HCT116 (cell line): ENCODE measurements around the gene FCER1G.

Experiments
- CEBPB ChIP-seq: IDR thresholded peaks from 2 replicates; pipeline ENCODE4 v1.6.1; 2012; ENCODE audit warnings: low read depth
- EGR1 ChIP-seq: IDR thresholded peaks from 2 replicates; pipeline ENCODE4 v1.6.1; 2012; ENCODE audit warnings: low read depth
- EZH2 ChIP-seq: fragments of 200-600 bp; sonication (generic); IDR thresholded peaks from 2 replicates; pipeline ENCODE4 v1.6.1; 2017; ENCODE audit warnings: antibody characterized with exemption, mixed run types
- EZH2phosphoT487 ChIP-seq: fragments of 200-600 bp; IDR thresholded peaks from 2 replicates; pipeline ENCODE4 v1.6.1; 2018; ENCODE audit warnings: antibody characterized with exemption, borderline replicate concordance
- POLR2A ChIP-seq: IDR thresholded peaks from 2 replicates; pipeline ENCODE4 v1.7.0; 2011; ENCODE audit warnings: borderline replicate concordance; ENCODE audit not compliant: insufficient read depth, insufficient read length; ENCODE audit errors: extremely low read depth
- RAD21 ChIP-seq: IDR thresholded peaks from 2 replicates; pipeline ENCODE4 v1.6.1; 2012; ENCODE audit warnings: low read depth, mild to moderate bottlenecking
- SP1 ChIP-seq: IDR thresholded peaks from 2 replicates; pipeline ENCODE4 v1.6.1; 2012; ENCODE audit warnings: low read depth
- ZNF274 ChIP-seq: fragments of 200-500 bp; sonication (Bioruptor generic); IDR thresholded peaks from 2 replicates; pipeline ENCODE4 v1.6.1; 2014; ENCODE audit warnings: mild to moderate bottlenecking, low read depth, low read length, inconsistent platforms
- TF ChIP-seq, protein P1 (sequence below), 3 experiments: fragments of 200-600 bp in 1 of 3; sonication (generic) in 1 of 3; IDR thresholded peaks in 2 of 3; conservative IDR thresholded peaks in 1 of 3; 2 replicates each; pipeline ENCODE4 v1.5.1; 2012 to 2017; ENCODE audit warnings: low read depth in 2 of 3, low read length in 2 of 3, antibody characterized with exemption in 1 of 3, borderline replicate concordance in 1 of 3, control low read depth in 1 of 3, mild to moderate bottlenecking in 1 of 3, mixed read lengths in 1 of 3, mixed run types in 1 of 3, moderate library complexity in 1 of 3; ENCODE audit not compliant: insufficient read depth in 1 of 3
- TF ChIP-seq, protein P2 (sequence below): IDR thresholded peaks from 2 replicates; pipeline ENCODE4 v1.6.1; 2012; ENCODE audit warnings: low read depth
- TF ChIP-seq, protein P3 (sequence below): IDR thresholded peaks from 2 replicates; pipeline ENCODE4 v1.6.1; 2012
- TF ChIP-seq, protein P4 (sequence below): IDR thresholded peaks from 2 replicates; pipeline ENCODE4 v1.6.1; 2011; ENCODE audit warnings: mild to moderate bottlenecking, low read length, moderate library complexity; ENCODE audit not compliant: insufficient replicate concordance; ENCODE audit errors: extremely low read depth

DNA sequence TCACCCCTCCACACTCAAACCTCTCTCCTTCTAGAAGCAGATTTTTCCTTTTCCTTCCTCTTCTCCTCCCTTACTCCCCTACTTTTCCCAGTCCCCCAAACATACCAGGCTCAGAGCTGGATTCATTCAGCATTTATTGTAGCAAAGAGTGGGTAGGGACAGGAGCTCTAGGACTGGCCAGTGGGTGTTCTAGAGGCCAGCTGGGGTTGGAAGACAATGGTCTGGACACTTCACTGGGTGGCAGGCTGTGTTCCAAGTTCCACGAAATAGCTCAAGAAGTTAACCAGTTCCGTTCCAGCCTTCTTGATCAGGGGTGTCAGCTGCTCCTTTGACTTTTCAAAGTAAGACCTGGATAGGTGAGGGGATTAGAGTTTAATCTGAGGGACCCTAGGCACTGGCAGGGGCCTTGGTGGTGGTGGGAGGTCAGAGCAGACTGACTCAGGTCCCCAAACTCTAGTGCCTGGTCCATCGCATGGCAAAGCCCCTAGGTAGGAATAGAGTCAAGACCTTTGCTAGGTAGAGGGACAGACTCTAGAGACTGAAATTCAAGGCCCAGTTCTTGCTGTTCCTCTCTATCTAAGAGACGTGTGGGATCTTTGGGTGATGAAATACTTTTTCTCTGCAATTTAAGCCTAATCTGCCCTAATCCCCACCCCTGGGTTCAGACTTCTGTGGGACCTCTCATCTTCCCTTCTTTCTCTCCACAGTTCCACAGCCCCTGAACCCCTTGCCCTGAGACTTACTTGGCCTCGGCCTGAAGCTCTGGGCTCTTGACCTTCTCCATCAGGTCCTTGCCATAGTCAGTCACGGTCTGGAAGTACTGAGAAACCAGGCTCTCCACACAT is 7.3 kb downstream of the FCER1G start:
- TF ChIP-seq EZH2 (no peak), POLR2A (no peak), SP1 (no peak), ZNF274 (no peak), RAD21 (no peak), EZH2phosphoT487 (no peak), CEBPB (no peak), EGR1 (no peak)
- TF ChIP-seq, protein P1, sequence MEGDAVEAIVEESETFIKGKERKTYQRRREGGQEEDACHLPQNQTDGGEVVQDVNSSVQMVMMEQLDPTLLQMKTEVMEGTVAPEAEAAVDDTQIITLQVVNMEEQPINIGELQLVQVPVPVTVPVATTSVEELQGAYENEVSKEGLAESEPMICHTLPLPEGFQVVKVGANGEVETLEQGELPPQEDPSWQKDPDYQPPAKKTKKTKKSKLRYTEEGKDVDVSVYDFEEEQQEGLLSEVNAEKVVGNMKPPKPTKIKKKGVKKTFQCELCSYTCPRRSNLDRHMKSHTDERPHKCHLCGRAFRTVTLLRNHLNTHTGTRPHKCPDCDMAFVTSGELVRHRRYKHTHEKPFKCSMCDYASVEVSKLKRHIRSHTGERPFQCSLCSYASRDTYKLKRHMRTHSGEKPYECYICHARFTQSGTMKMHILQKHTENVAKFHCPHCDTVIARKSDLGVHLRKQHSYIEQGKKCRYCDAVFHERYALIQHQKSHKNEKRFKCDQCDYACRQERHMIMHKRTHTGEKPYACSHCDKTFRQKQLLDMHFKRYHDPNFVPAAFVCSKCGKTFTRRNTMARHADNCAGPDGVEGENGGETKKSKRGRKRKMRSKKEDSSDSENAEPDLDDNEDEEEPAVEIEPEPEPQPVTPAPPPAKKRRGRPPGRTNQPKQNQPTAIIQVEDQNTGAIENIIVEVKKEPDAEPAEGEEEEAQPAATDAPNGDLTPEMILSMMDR (IDR thresholded peaks at IDR 0.05 in 2 of 3, conservative IDR thresholded peaks at IDR 0.05 in 1 of 3; ENCODE audit: borderline replicate concordance in 1 of 3, insufficient read depth in 1 of 3, low read depth in 2 of 3, low read length in 2 of 3) = no peak
- TF ChIP-seq, protein P2, sequence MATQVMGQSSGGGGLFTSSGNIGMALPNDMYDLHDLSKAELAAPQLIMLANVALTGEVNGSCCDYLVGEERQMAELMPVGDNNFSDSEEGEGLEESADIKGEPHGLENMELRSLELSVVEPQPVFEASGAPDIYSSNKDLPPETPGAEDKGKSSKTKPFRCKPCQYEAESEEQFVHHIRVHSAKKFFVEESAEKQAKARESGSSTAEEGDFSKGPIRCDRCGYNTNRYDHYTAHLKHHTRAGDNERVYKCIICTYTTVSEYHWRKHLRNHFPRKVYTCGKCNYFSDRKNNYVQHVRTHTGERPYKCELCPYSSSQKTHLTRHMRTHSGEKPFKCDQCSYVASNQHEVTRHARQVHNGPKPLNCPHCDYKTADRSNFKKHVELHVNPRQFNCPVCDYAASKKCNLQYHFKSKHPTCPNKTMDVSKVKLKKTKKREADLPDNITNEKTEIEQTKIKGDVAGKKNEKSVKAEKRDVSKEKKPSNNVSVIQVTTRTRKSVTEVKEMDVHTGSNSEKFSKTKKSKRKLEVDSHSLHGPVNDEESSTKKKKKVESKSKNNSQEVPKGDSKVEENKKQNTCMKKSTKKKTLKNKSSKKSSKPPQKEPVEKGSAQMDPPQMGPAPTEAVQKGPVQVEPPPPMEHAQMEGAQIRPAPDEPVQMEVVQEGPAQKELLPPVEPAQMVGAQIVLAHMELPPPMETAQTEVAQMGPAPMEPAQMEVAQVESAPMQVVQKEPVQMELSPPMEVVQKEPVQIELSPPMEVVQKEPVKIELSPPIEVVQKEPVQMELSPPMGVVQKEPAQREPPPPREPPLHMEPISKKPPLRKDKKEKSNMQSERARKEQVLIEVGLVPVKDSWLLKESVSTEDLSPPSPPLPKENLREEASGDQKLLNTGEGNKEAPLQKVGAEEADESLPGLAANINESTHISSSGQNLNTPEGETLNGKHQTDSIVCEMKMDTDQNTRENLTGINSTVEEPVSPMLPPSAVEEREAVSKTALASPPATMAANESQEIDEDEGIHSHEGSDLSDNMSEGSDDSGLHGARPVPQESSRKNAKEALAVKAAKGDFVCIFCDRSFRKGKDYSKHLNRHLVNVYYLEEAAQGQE = no peak
- TF ChIP-seq, protein P3, sequence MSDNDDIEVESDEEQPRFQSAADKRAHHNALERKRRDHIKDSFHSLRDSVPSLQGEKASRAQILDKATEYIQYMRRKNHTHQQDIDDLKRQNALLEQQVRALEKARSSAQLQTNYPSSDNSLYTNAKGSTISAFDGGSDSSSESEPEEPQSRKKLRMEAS = no peak
- TF ChIP-seq, protein P4, sequence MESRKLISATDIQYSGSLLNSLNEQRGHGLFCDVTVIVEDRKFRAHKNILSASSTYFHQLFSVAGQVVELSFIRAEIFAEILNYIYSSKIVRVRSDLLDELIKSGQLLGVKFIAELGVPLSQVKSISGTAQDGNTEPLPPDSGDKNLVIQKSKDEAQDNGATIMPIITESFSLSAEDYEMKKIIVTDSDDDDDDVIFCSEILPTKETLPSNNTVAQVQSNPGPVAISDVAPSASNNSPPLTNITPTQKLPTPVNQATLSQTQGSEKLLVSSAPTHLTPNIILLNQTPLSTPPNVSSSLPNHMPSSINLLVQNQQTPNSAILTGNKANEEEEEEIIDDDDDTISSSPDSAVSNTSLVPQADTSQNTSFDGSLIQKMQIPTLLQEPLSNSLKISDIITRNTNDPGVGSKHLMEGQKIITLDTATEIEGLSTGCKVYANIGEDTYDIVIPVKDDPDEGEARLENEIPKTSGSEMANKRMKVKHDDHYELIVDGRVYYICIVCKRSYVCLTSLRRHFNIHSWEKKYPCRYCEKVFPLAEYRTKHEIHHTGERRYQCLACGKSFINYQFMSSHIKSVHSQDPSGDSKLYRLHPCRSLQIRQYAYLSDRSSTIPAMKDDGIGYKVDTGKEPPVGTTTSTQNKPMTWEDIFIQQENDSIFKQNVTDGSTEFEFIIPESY = no peak
